Epidermal melanocyte (primary cell): ENCODE measurements around the gene PIN4.
"Not testable (repeated sequence)": the region's sequence is repeated elsewhere in the genome, so short reads cannot be mapped to it uniquely, and the experiment has no call there.

Experiments
- DNase-seq: peaks from one replicate; pipeline ENCODE4 v3.0.0; 2011; ENCODE audit warnings: low spot score; ENCODE audit not compliant: insufficient read length

PIN4 gene

GRCh38 chrX:72201836-72202536 lies 20.4 kb downstream of the PIN4 start:
- DNase-seq = no peak

GRCh38 chrX:72202792-72203401 lies 21.3 kb downstream of the PIN4 start:
- DNase-seq = no peak

GRCh38 chrX:72203421-72203820 lies 21.9 kb downstream of the PIN4 start:
- no peak for DNase-seq

- DNase-seq = no peak
Observed at GRCh38 chrX:72205706-72206105, 24.1 kb downstream of the PIN4 start.

GRCh38 chrX:72207366-72207765 lies 25.8 kb downstream of the PIN4 start:
- no peak for DNase-seq

- no peak for DNase-seq
Observed at GRCh38 chrX:72208126-72208800, 26.7 kb downstream of the PIN4 start.

GRCh38 chrX:72216973-72217372 lies 35.4 kb downstream of the PIN4 start:
- no peak for DNase-seq

GRCh38 chrX:72220375-72220774 lies 38.8 kb downstream of the PIN4 start:
- DNase-seq = not testable (repeated sequence)

- no peak for DNase-seq
Observed at GRCh38 chrX:72230290-72230689, 48.7 kb downstream of the PIN4 start.

- DNase-seq = no peak
Observed at GRCh38 chrX:72236841-72237240, 55.3 kb downstream of the PIN4 start.

- no peak for DNase-seq
Observed at GRCh38 chrX:72238183-72238582, 56.6 kb downstream of the PIN4 start.

GRCh38 chrX:72238721-72239475 lies 57.3 kb downstream of the PIN4 start, which contains the start of gene ERCC6L:
TSS of gene ERCC6L (minus strand) at chrX:72239027. CDS start at chrX:72238911, 116 bp downstream.
- peak; percentile 69 for DNase-seq

GRCh38 chrX:72240976-72241375 lies 59.4 kb downstream of the PIN4 start:
- DNase-seq = no peak

GRCh38 chrX:72243472-72243871 lies 61.9 kb downstream of the PIN4 start:
- DNase-seq = no peak

GRCh38 chrX:72245461-72246089 lies 64.0 kb downstream of the PIN4 start:
- peak; percentile 36 for DNase-seq

- no peak for DNase-seq
Observed at GRCh38 chrX:72247206-72247942, 65.8 kb downstream of the PIN4 start.
